Stimulated activated naive CD4-positive, alpha-beta T cell treated with Interleukin-2 at 50 U/mL for 16 hours (primary cell): ENCODE results near the gene DDI2.
"Not testable (repeated sequence)": the region's sequence is repeated elsewhere in the genome, so short reads cannot be mapped to it uniquely, and the experiment has no call there.

Experiments used
- DNase-seq: peaks from one replicate; lab custom pipeline; 2025; lab: John Stamatoyannopoulos, UW

The DDI2 gene

DNA sequence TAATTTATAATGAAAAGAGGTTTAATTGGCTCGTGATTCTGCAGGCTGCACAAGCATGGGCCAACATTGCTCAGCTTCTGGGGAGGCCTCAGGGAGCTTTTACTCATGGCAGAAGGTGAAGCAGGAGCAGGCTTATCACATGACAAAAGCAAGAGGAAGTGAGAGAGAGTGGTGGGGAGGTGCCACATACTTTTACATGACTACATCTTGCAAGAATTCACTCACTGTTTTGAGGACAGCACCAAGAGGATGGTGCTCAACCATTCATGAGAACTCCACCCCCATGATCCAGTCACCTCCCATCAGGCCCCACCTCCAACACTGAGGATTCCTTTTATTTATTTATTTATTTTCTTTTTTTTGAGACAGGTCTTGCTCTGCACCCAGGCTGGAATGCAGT, 61.3 kb downstream of the DDI2 start:
- DNase-seq = no peak

DNA sequence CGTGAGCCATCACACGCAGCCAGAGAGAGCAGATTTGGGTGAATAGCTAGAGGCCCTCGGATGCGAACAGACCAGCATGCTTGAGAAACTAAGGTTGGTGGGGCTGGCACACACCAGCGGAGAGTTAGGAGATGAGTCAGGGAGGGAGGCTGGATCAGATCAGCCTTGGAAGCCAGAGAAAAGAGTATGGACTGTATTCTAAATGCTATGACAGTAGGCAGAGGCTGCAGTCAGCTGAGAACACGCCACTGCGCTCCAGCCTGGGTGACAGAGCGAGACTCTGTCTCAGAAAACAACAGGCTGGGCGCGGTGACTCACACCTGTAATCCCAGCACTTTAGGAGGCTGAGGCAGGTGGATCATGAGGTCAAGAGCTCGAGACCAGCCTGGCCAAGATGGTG, 62.9 kb downstream of the DDI2 start:
- DNase-seq = no peak

DNA sequence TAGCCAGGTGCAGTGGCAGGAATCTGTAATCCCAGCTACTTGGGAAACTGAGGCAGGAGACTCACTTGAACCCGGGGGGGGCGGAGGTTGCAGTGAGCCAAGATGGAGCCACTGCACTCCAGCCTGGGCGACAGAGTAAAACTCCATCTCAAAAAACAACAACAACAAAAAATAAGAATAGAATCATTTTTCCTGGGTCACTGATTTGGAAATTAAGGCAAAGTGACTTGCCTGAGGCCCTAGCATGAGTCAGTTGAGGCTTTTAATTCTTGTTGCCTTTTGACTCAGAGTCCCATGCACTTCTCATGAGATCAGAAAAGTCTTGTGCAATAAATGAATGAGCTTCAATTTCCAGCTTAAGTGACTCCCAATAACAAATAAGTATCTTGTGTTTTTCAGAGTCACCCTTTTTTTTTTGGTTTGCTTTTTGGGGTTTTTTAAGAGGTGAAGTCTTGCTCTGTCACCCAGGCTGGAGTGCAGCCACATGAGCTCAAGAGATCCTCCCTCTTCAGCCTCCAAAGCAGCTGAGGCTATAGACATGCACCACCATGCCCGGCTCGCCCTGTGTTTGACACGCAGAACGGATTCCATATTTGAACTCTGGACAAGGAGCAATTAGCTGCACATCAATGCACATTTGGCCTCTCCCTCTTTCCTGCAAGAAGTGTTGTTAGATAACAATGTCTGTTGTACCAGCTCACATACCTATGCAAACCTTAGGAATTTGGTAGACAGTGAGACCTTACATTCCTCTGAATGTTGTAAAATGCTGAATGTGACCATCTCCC, 63.5 kb downstream of the DDI2 start:
- DNase-seq = no peak

DNA sequence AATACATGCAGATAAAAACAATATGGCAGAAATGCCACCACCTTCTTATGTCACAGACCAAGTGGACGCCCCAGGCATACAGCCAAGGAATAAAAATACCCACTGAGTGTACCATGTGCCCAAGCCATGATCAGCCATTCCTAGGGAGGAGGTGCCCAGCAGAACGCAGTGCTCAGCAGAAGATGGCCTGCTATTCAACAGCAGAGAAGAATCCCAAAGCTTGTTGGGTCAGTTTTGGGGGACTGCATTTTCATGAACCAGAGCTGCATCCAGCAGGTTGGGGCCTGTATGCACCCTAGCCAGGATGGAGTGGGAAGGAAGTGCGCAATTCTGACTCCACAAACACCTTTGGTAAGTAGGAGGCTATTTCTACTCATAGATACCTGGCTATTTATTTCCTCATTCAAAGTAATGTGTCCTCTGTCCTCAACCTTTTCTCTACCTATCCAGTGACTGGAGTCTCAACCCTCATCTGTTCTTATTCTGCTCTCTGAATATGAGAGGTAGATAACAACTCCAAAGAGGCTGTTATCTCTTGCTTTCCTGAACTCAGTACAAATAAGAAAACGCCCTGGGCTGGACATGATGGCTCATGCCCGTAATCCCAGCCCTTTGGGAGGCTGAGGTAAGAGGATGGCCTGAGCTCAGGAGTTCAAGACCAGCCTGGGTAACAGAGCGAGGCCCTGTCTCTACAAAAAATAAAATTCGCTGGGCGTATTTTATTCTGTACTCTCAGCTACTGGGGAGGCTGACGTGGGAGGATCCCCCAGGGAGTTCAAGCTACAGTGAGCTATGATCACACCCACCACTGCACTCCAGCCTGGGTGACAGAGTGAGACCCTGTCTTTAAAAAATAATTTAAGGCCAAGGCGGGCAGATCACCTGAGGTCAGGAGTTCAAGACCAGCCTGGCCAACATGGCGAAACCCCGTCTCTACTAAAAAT, 64.4 kb downstream of the DDI2 start:
- DNase-seq = no peak

- no peak for DNase-seq
Measured at GRCh38 chr1:15682936-15683341, 65.7 kb downstream of the DDI2 start.

DNA sequence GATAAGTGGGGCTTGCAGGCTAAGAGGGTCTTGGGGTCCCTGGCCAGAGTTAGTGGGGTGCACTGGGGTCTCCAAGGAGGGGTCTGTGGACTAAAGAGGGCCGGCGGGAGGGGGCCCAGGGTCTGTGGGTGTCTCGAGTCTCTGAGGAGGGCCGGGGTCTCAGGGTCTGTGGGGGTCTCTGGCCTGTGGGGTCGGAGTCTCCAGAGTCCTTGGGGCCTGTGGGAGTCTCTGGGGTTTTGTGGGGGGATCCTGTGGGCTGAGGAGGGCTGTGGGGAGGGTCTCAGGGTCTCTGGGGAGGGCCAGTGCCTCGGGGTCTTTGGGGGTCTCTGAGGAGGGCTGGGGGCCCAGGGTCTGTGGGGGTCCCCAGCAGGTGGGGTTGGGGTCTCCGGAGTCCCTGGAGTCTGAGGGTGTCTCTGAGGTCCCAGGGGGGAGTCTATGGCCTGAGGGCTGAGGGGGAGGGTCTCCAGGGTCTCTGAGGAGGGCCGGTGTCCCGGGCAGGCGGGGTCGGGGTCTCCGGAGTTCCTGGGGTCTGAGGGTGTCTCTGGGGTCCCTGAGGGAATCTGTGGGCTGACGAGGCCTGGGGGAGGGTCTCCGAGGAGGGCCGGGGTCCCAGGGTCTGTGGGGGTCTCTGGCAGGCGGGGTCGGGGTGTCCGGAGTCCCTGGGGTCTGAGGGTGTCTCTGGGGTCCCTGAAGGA, 66.2 kb downstream of the DDI2 start:
- DNase-seq = no peak

- DNase-seq = peak; percentile 33
Measured at GRCh38 chr1:15684042-15684461, 66.8 kb downstream of the DDI2 start, which contains the start of gene PLEKHM2. Gene PLEKHM2 (plus strand): TSS chr1:15684320. CDS start chr1:15684559, 239 bp downstream.

DNA sequence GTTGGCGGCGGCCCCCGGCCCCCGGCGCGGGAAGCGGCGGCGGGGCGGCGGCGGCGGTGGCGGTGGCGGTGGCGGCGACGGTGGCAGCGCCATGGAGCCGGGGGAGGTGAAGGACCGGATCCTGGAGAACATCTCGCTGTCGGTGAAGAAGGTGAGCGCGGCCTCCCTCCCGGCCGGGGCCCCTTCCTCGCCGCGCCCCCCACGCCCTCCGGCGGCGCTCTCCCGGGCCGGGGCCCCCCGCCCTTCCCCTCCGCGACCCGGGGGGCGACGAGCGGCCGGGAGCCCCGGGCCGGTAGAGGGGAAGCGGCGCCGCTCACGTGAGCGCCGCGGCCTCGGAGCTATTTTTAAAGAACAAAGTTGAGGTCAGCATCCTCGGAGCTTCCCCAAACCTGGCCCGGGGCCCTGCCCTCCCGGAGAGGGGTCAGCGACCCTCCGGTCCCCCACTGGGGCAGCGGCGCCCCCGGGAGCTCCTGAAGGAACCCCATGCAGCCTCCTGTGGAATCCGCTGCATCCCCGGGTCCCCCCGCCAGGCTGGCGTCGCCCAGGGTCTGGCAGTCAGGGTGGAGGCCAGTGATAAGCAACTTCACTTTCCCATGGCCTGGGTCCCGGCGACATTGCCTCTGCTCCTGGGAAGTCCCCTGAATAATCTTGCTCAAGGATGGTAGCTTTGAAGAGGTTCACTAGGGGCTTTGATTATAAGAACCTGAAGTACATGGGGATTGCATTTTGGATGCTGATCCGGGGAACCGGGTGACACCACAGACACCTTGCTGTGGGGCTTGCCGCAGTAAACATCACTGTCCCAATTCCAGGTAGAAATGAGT, 67.4 kb downstream of the DDI2 start:
- no peak for DNase-seq

DNA sequence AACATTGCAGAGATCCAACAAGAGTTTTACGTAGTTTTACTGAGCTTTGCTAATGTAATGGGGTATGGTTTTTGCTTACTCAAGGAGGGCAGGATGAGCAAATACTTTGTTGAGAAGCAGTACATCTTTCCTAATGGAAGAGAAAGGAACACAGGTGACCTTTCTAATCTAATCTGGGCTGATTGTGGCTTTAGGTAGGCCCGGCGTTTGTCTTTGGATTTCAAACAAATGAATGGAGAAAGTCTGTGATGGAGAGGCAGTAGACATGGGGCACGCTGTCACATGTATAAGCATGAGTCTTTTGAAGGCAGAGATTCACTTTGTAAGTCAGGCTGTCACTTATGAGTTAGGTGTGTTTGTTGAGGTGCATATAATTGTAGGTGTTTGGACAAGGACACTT, 68.6 kb downstream of the DDI2 start:
- DNase-seq = no peak

DNA sequence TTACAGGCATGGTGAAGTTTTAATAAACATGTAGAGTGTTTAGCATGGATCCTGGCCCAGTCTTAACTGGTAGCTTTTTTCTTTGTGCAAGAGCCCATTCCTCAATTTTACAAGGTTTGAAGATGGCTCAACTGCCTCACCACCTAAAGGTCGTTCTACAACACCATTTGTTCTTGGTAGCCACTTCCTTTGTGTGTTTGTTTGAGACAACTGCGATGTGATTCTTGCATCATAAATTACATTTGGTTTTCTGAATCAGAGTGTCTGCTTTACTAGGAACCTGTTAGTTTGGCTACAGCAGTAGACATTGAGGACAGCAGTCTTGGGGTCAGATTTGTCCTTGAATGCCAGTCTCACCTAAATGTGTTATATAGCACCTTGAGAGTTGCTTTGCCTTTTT, 70.2 kb downstream of the DDI2 start:
- DNase-seq = no peak

DNA sequence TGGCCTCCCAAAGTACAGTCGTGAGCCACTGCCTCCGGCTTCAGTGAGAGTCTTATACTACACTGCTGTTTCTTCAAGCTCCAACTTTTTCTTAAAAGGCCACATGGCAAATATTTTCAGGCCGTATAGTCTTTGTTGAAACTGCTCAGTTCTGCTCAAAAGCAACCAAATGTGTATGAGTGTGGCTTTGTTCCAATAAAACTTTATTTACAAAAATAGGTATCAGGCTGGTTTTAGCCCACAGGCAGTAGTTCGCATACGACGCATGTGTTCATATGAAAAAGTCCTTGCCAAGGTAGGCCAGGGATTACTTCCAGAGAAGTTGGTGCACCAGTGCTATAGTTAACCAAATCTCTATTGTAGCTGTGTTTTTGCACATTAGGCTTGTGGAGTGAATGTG, 73.1 kb downstream of the DDI2 start:
- no peak for DNase-seq

DNA sequence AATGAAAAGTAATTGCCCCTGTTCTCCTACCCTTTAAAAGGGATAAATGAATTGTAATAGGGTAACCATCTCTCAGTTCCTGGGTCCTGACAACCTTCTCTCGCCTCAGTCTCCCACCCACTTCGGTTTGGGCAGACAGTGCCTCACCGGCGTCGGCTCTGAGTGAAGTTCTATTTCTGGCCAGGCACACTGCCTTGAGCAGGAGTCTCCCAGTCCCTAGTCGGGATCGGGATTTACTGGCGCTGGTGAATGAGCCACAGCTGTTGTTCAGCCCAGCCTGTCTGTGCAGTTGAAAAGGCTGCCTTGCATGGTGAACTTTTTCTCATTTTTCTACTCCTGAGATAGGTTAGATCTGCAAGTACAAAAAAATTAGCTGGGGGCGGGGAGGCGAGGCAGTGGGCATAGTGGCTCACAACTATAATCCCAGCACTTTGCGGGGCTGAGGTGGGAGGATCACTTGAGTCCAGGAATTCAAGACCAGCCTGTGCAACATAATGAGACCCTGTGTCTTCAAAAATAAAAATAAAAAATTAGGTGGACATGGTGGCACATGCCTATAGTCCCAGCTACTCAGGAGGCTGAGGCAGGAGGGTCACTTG, 74.3 kb downstream of the DDI2 start:
- DNase-seq = no peak

GRCh38 chr1:15692121-15692682, 74.9 kb downstream of the DDI2 start:
- no peak for DNase-seq

DNA sequence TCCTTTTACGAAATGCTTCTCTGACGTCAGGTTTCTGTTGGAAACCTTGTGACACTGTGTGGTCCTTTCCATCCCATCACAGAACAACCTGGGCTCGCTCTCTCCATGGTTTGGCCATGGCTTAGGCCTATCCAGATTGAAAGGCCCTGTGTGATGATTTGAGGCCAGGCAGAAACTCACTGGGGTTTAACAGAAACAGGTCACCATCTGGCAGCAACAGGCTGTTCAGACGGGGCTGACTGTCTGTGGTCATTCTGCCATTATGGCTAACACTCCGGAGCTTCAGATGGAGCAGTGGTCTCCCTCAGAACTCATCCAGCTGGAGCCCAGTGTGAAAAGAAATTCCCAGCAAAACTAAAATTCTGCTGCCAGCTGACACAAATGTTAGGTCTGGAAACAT, 76.1 kb downstream of the DDI2 start:
- no peak for DNase-seq

DNA sequence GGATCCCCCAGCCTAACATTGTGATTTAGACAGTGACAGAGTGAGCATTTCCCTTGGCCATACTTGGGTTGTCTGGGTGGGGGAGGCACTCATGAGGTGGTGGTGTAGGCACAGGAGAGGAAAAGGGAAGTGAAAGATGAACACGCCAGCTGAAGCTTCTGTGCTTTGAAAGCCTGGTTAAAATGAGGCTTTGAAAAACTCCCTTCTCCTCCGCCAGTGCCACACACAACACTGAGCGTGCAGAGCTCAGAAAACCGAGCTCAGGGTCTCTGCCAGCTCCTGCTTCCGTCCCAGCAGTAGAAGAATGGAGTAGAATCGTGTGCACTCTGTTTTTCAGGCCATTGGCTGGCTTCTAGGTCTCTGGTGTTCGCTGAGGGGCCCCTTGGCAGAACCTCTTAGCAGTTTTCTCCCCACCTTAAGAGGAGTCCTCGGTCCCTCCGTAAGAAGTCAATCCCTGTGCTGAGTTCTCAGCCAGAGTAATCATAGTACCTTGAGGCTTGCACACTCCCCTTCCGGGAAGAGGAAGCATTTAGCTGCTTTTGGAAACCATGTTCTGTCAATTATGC, 79.8 kb downstream of the DDI2 start:
- no peak for DNase-seq

GRCh38 chr1:15698201-15698600, 80.9 kb downstream of the DDI2 start:
- DNase-seq = no peak

GRCh38 chr1:15699321-15699720, 82.1 kb downstream of the DDI2 start:
- not testable (repeated sequence) for DNase-seq

- no peak for DNase-seq
Measured at GRCh38 chr1:15700508-15700907, 83.2 kb downstream of the DDI2 start.

DNA sequence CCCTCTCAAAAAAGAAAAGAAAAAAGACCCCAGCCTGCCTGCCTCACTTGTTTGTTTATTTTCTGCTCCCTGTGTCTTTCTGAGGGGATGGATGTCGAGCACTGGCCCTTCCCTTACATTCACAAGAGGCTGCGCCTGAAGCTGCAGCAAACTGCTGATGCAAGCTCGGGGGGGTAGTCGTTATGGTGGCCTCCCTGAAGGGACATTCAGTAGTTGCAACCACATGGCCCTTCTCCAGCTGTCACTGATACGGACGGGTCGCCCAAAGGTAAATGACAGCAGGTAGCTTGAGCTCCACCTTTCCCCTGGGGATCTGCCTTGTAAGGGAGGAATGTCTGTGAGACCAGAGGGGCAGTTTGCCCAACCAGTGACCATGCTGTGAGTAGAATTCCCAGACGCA, 84.5 kb downstream of the DDI2 start:
- no peak for DNase-seq
